A549 (cell line): ENCODE data around the gene CEP164. TPM values are rescaled to one million over a fixed set of nuclear protein-coding genes. Genes with fewer than 3 reads are reported as not detected.

Experiments
- ATAC-seq, 2 experiments: fragments of 200-7000 bp in 1 of 2; fragments of >200 bp in 1 of 2; cut with Nextera tagmentation in 1 of 2; cut with Tn5 transposase in 1 of 2; 3 replicates each; pipeline versions ENCODE4 v1.8.0 to v1.9.1; 2018 to 2020; ENCODE audit warnings: mild to moderate bottlenecking in 1 of 2, moderate library complexity in 1 of 2
- CTCF ChIA-PET: fragments of 300-600 bp; sonication (Branson Sonifier 250); formaldehyde crosslinking; extraction: SDS; loops from one replicate; lab custom pipeline; 2021; ENCODE audit warnings: antibody characterized with exemption, inconsistent platforms; lab: Yijun Ruan, JAX
- POLR2A ChIA-PET: fragments of 350-600 bp; formaldehyde crosslinking; extraction: SDS; loops from one replicate; lab custom pipeline; 2021; ENCODE audit warnings: antibody characterized with exemption, inconsistent platforms; lab: Yijun Ruan, JAX
- DNase-seq, 2 experiments: peaks; one replicate each; pipeline versions ENCODE4 v3.0.0 to v3.0.0-alpha.2; 2011 to 2016; ENCODE audit warnings: low read depth in 1 of 2, low spot score in 1 of 2
- FAIRE-seq: peaks from 2 replicates; lab custom pipeline; 2011; peaks lifted over from hg19 to GRCh38; lab: Jason Lieb, UNC
- H3K27ac ChIP-seq, 2 experiments: fragments of >200 bp; sonication (Bioruptor Twin); formaldehyde crosslinking; 3 replicates each; pipeline ENCODE4 v1.5.1; 2016 to 2017
- H3K4me1 ChIP-seq: fragments of >200 bp; sonication (Bioruptor Twin); formaldehyde crosslinking; 3 replicates; pipeline ENCODE4 v1.6.1; 2016
- H3K4me2 ChIP-seq: fragments of >200 bp; sonication (Bioruptor Twin); formaldehyde crosslinking; 3 replicates; pipeline ENCODE4 v1.6.1; 2016
- H3K4me3 ChIP-seq: fragments of >200 bp; sonication (Bioruptor Twin); formaldehyde crosslinking; 3 replicates; pipeline ENCODE4 v1.5.1; 2016
- H3K9me3 ChIP-seq: fragments of >200 bp; sonication (Bioruptor Twin); formaldehyde crosslinking; 3 replicates; pipeline ENCODE4 v1.6.1; 2016
- BHLHE40 ChIP-seq: IDR thresholded peaks from 2 replicates; pipeline ENCODE4 v1.6.1; 2012; ENCODE audit warnings: low read depth, low read length, inconsistent platforms
- CBX2 ChIP-seq: fragments of 200-600 bp; sonication (generic); IDR thresholded peaks from 2 replicates; pipeline ENCODE4 v1.6.1; 2016; ENCODE audit warnings: low read depth, mild to moderate bottlenecking, borderline replicate concordance
- CHD2 ChIP-seq: fragments of 150-350 bp; IDR thresholded peaks from 2 replicates; pipeline ENCODE4 v1.6.1; 2014; ENCODE audit warnings: low read length; ENCODE audit not compliant: partially characterized antibody
- CHD4 ChIP-seq: fragments of 200-600 bp; sonication (generic); IDR thresholded peaks from 2 replicates; pipeline ENCODE4 v1.6.1; 2016; ENCODE audit warnings: antibody characterized with exemption, mild to moderate bottlenecking, borderline replicate concordance
- EHMT2 ChIP-seq: fragments of 200-600 bp; sonication (generic); IDR thresholded peaks from 2 replicates; pipeline ENCODE4 v1.6.1; 2016; ENCODE audit warnings: antibody characterized with exemption, low read depth, mild to moderate bottlenecking, moderate library complexity
- FOSB ChIP-seq: fragments of 250-450 bp; sonication (Bioruptor Pico); IDR thresholded peaks from 2 replicates; pipeline ENCODE4 v1.5.0; 2020; ENCODE audit warnings: mild to moderate bottlenecking, moderate library complexity
- HOXB5 ChIP-seq: fragments of 250-450 bp; sonication (Bioruptor Pico); IDR thresholded peaks from 2 replicates; pipeline ENCODE4 v1.5.0; 2020; ENCODE audit warnings: mild to moderate bottlenecking, moderate library complexity
- JUNB ChIP-seq: fragments of >200 bp; sonication (Bioruptor Twin); formaldehyde crosslinking; IDR thresholded peaks from 2 replicates; pipeline ENCODE4 v1.6.1; 2016
- KDM5A ChIP-seq: fragments of 200-600 bp; sonication (generic); IDR thresholded peaks from 2 replicates; pipeline ENCODE4 v1.6.1; 2016; ENCODE audit warnings: antibody characterized with exemption, mild to moderate bottlenecking
- MAFK ChIP-seq: fragments of 450-650 bp; IDR thresholded peaks from 2 replicates; pipeline ENCODE4 v1.6.1; 2014; ENCODE audit not compliant: partially characterized antibody
- PBX3 ChIP-seq: IDR thresholded peaks from 2 replicates; pipeline ENCODE4 v1.6.1; 2012
- RCOR1 ChIP-seq: fragments of 150-350 bp; IDR thresholded peaks from 2 replicates; pipeline ENCODE4 v1.6.1; 2014; ENCODE audit warnings: antibody characterized with exemption, low read length, low read depth
- REST ChIP-seq: fragments of 200-600 bp; sonication (generic); IDR thresholded peaks from 2 replicates; pipeline ENCODE4 v1.6.1; 2016; ENCODE audit warnings: antibody characterized with exemption, mild to moderate bottlenecking, moderate library complexity
- ZC3H11A ChIP-seq: fragments of 450-650 bp; IDR thresholded peaks from 2 replicates; pipeline ENCODE4 v1.6.1; 2014; ENCODE audit warnings: antibody characterized with exemption, mild to moderate bottlenecking
- ZFP36 ChIP-seq: fragments of 450-650 bp; IDR thresholded peaks from 2 replicates; pipeline ENCODE4 v1.6.1; 2014; ENCODE audit warnings: borderline replicate concordance; ENCODE audit not compliant: partially characterized antibody
- ZSCAN20 ChIP-seq: fragments of 250-450 bp; sonication (Bioruptor Pico); IDR thresholded peaks from 2 replicates; pipeline ENCODE4 v1.8.0; 2022; ENCODE audit warnings: mild to moderate bottlenecking, moderate library complexity
- WGBS: methylation state at CpG from one replicate; pipeline ENCODE4 v1.1.6; 2017; ENCODE audit errors: missing lambda C conversion rate; 5-methylcytosine and 5-hydroxymethylcytosine counted together
- polyA plus RNA-seq, 4 experiments: library from polyadenylated mRNA; depleted of rRNA in 3 of 4; stranded (reverse); fragments of >200 nt; fragmentation: RNase III in 1 of 4; extraction: RNeasy Plus Mini Kit Qiagen cat#74134 plus additional on column Dnase treatment in 1 of 4; gene quantifications; 2 replicates in 3 of 4; 3 replicates in 1 of 4; pipeline ENCODE4 v1.2.3, GENCODE V29; 2011 to 2017
- TF ChIP-seq, protein P1 (sequence below): fragments of >200 bp; sonication (Bioruptor Twin); formaldehyde crosslinking; IDR thresholded peaks from 3 replicates; pipeline ENCODE4 v1.6.1; 2016
- TF ChIP-seq, protein P2 (sequence below): fragments of >200 bp; sonication (Bioruptor Twin); formaldehyde crosslinking; IDR thresholded peaks from 3 replicates; pipeline ENCODE4 v1.5.1; 2016
- TF ChIP-seq, protein P3 (sequence below): fragments of >200 bp; sonication (Bioruptor Twin); formaldehyde crosslinking; IDR thresholded peaks from 2 replicates; pipeline ENCODE4 v1.6.1; 2016
- TF ChIP-seq, protein P4 (sequence below): IDR thresholded peaks from 2 replicates; pipeline ENCODE4 v1.6.1; 2012
- TF ChIP-seq, protein P5 (sequence below): fragments of 250-450 bp; sonication (Bioruptor Pico); IDR thresholded peaks from 2 replicates; pipeline ENCODE4 v1.5.0; 2021; ENCODE audit warnings: mild to moderate bottlenecking, moderate library complexity, borderline replicate concordance
- TF ChIP-seq, protein P6 (sequence below): fragments of 150-350 bp; IDR thresholded peaks from 2 replicates; pipeline ENCODE4 v1.6.1; 2014; ENCODE audit warnings: low read depth, mild to moderate bottlenecking, low read length

CEP164 gene
- polyA plus RNA-seq, 2 of the 4 experiments (the other 2 are of a cell fraction): 17.4 to 19.6 TPM

DNA sequence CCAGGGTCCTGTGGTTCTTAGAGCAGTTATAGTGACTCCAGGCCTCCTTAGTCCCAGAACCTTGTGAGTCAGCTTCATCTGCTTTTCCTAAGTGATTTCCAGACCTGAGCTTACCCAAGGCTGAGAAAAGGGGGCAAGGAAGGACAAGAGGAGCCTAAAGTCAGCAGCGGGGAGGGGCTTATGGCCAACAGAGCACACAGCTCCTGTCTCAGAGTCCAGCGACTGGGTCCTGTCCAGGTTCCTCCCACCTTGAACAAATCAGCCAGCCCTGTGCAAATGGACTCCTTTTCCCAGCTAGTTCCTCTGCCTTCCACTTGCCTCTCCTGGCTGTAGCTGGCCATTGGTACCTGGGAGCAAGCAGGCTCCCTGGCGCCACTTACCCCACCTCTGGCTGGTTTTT, 22.5 kb upstream of the CEP164 start:
- TF ChIP-seq RCOR1 (no peak), FOSB (no peak), ZSCAN20 (no peak), HOXB5 (no peak), ZC3H11A (no peak), BHLHE40 (no peak), KDM5A (no peak)
- TF ChIP-seq, protein P1, sequence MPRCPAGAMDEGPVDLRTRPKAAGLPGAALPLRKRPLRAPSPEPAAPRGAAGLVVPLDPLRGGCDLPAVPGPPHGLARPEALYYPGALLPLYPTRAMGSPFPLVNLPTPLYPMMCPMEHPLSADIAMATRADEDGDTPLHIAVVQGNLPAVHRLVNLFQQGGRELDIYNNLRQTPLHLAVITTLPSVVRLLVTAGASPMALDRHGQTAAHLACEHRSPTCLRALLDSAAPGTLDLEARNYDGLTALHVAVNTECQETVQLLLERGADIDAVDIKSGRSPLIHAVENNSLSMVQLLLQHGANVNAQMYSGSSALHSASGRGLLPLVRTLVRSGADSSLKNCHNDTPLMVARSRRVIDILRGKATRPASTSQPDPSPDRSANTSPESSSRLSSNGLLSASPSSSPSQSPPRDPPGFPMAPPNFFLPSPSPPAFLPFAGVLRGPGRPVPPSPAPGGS: no peak
- TF ChIP-seq, protein P2, sequence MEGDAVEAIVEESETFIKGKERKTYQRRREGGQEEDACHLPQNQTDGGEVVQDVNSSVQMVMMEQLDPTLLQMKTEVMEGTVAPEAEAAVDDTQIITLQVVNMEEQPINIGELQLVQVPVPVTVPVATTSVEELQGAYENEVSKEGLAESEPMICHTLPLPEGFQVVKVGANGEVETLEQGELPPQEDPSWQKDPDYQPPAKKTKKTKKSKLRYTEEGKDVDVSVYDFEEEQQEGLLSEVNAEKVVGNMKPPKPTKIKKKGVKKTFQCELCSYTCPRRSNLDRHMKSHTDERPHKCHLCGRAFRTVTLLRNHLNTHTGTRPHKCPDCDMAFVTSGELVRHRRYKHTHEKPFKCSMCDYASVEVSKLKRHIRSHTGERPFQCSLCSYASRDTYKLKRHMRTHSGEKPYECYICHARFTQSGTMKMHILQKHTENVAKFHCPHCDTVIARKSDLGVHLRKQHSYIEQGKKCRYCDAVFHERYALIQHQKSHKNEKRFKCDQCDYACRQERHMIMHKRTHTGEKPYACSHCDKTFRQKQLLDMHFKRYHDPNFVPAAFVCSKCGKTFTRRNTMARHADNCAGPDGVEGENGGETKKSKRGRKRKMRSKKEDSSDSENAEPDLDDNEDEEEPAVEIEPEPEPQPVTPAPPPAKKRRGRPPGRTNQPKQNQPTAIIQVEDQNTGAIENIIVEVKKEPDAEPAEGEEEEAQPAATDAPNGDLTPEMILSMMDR: no peak
- TF ChIP-seq, protein P3, sequence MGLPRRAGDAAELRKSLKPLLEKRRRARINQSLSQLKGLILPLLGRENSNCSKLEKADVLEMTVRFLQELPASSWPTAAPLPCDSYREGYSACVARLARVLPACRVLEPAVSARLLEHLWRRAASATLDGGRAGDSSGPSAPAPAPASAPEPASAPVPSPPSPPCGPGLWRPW: no peak
- H3K27ac ChIP-seq: no peak overlapping the region
- FAIRE-seq: no peak
- no peaks in the 10 kb centered on the region for H3K9me3 ChIP-seq
- ChIA-PET CTCF (no interaction called here), POLR2A (no interaction called here)
- ATAC-seq: no peak
- no peak for DNase-seq
- no peaks in the 10 kb centered on the region for H3K4me1 ChIP-seq
- WGBS: 82% methylated on average over 3 of the region's 3 CpGs
- no peak overlapping the region for H3K4me3 ChIP-seq
- H3K4me2 ChIP-seq: no peak overlapping the region

DNA sequence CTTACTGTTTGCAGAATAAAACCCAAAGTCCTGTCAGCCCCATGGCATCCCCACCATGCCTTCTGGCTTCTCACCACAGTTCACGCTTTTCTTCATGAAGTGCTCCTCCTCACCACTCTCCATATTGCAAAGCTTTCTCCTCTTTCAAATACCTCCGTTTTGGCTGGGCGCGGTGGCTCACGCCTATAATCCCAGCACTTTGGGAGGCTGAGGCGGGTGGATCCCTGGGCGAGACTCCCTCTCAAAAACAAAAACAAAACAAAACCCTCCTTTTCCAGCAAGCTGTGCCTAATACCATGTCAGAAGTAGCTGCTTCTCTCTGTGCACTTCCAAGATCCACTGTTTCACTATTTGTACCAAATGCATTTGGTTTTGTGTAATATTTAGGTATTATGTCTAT, 18.3 kb upstream of the CEP164 start:
- ChIA-PET POLR2A (no interaction called here), CTCF (no interaction called here)
- no peak for ATAC-seq
- no peak overlapping the region for H3K4me3 ChIP-seq
- H3K27ac ChIP-seq: no peak overlapping the region
- H3K4me2 ChIP-seq: no peak overlapping the region
- FAIRE-seq: no peak
- TF ChIP-seq ZFP36: no peak
- no peak for TF ChIP-seq CBX2
- no peak for TF ChIP-seq CHD2
- no peak for TF ChIP-seq EHMT2
- TF ChIP-seq HOXB5: no peak
- TF ChIP-seq MAFK: no peak
- TF ChIP-seq, protein P1: no peak
- TF ChIP-seq CHD4: no peak
- no peak for TF ChIP-seq PBX3
- TF ChIP-seq, protein P4, sequence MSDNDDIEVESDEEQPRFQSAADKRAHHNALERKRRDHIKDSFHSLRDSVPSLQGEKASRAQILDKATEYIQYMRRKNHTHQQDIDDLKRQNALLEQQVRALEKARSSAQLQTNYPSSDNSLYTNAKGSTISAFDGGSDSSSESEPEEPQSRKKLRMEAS: no peak
- TF ChIP-seq, protein P5, sequence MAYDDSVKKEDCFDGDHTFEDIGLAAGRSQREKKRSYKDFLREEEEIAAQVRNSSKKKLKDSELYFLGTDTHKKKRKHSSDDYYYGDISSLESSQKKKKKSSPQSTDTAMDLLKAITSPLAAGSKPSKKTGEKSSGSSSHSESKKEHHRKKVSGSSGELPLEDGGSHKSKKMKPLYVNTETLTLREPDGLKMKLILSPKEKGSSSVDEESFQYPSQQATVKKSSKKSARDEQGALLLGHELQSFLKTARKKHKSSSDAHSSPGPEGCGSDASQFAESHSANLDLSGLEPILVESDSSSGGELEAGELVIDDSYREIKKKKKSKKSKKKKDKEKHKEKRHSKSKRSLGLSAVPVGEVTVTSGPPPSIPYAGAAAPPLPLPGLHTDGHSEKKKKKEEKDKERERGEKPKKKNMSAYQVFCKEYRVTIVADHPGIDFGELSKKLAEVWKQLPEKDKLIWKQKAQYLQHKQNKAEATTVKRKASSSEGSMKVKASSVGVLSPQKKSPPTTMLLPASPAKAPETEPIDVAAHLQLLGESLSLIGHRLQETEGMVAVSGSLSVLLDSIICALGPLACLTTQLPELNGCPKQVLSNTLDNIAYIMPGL (CRISPR knock-in tag): no peak
- no peak for TF ChIP-seq JUNB
- TF ChIP-seq, protein P6, sequence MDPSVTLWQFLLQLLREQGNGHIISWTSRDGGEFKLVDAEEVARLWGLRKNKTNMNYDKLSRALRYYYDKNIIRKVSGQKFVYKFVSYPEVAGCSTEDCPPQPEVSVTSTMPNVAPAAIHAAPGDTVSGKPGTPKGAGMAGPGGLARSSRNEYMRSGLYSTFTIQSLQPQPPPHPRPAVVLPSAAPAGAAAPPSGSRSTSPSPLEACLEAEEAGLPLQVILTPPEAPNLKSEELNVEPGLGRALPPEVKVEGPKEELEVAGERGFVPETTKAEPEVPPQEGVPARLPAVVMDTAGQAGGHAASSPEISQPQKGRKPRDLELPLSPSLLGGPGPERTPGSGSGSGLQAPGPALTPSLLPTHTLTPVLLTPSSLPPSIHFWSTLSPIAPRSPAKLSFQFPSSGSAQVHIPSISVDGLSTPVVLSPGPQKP: no peak
- no peak for TF ChIP-seq REST
- TF ChIP-seq ZSCAN20: no peak
- WGBS: 85% methylated on average over 7 of the region's 7 CpGs
- no peak for DNase-seq
- no peaks in the 10 kb centered on the region for H3K9me3 ChIP-seq
- H3K4me1 ChIP-seq: no peaks in the 10 kb centered on the region
